GM21515 (cell line): ENCODE data around the gene MOCS2.
"Not testable (repeated sequence)": the region's sequence is repeated elsewhere in the genome, so short reads cannot be mapped to it uniquely, and the experiment has no call there.

Experiments used
- ATAC-seq: cut with Tn5 transposase; IDR thresholded peaks from one replicate; pipeline ENCODE4 v1.9.1; 2021; ENCODE audit not compliant: unreplicated experiment

Gene MOCS2

GRCh38 chr5:53109443-53110127, at the start of gene MOCS2:
TSS of gene MOCS2 (minus strand) at chr5:53109757. CDS start at chr5:53107174, 2,583 bp downstream.
- peak; percentile 96 for ATAC-seq

- ATAC-seq = no peak
Measured at GRCh38 chr5:53151713-53152458, 42.3 kb upstream of the MOCS2 start.

- no peak for ATAC-seq
Measured at GRCh38 chr5:53133020-53133419, 23.5 kb upstream of the MOCS2 start.

GRCh38 chr5:53130266-53130665, 20.7 kb upstream of the MOCS2 start:
- ATAC-seq = no peak

- no peak for ATAC-seq
Measured at GRCh38 chr5:53128481-53128880, 18.9 kb upstream of the MOCS2 start.

GRCh38 chr5:53127107-53127506, 17.6 kb upstream of the MOCS2 start:
- ATAC-seq = no peak

GRCh38 chr5:53126521-53126920, 17.0 kb upstream of the MOCS2 start:
- no peak for ATAC-seq

- no peak for ATAC-seq
Measured at GRCh38 chr5:53123702-53124101, 14.1 kb upstream of the MOCS2 start.

- ATAC-seq = no peak
Measured at GRCh38 chr5:53120165-53120564, 10.6 kb upstream of the MOCS2 start.

GRCh38 chr5:53118879-53119278, 9.3 kb upstream of the MOCS2 start:
- no peak for ATAC-seq

- no peak for ATAC-seq
Measured at GRCh38 chr5:53116597-53116996, 7.0 kb upstream of the MOCS2 start.

GRCh38 chr5:53114988-53115387, 5.4 kb upstream of the MOCS2 start:
- ATAC-seq = no peak

GRCh38 chr5:53113947-53114346, 4.4 kb upstream of the MOCS2 start:
- no peak for ATAC-seq

- ATAC-seq = no peak
Measured at GRCh38 chr5:53112909-53113308, 3.4 kb upstream of the MOCS2 start.

- not testable (repeated sequence) for ATAC-seq
Measured at GRCh38 chr5:53112307-53112706, 2.8 kb upstream of the MOCS2 start.

GRCh38 chr5:53111139-53111538, 1.6 kb upstream of the MOCS2 start:
- no peak for ATAC-seq

GRCh38 chr5:53110156-53110555, 599 bp upstream of the MOCS2 start:
- ATAC-seq = no peak

GRCh38 chr5:53109056-53109442, 508 bp downstream of the MOCS2 start:
- ATAC-seq = peak; percentile 11

GRCh38 chr5:53105611-53106300, 3.8 kb downstream of the MOCS2 start:
- ATAC-seq = no peak

- ATAC-seq = no peak
Measured at GRCh38 chr5:53100606-53101005, 9.0 kb downstream of the MOCS2 start.

- ATAC-seq = no peak
Measured at GRCh38 chr5:53099546-53099945, 10.0 kb downstream of the MOCS2 start.

- ATAC-seq = peak; percentile 81
Measured at GRCh38 chr5:53095931-53096525, 13.5 kb downstream of the MOCS2 start.
